ENCODE measurements around the gene HNRNPUL2.

HNRNPUL2 gene

DNA sequence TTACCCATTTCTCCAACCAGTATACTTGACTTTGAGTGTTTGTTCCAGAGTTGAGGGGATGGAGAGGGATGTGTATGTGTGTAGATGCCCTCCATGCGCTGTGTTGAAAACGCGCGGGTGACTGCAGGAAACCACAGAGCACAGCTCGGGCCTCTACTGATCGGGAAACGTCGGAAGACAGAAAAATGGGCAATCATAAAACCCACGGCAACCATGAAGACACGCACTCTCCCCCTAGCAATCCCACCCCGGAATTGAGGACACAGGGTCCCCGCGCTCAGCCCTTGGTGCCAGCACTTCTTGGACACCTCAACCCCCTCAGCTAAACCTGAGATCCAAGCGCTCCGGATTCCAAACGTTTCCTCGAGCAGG, 56.0 kb downstream of the HNRNPUL2 start:
- no peaks in the 10 kb centered on the region for H3K36me3 ChIP-seq (ENCODE audit: control insufficient read depth, insufficient read depth, low read length)
- H3K4me1 ChIP-seq: peaks cover 2% of the 10 kb centered on the region
- no peaks in the 10 kb centered on the region for H3K9me3 ChIP-seq (ENCODE audit: control insufficient read depth, low read length)
- peak overlapping the region; percentile 60 for H3K4me2 ChIP-seq (ENCODE audit: low read length)
- TF ChIP-seq, protein P1, sequence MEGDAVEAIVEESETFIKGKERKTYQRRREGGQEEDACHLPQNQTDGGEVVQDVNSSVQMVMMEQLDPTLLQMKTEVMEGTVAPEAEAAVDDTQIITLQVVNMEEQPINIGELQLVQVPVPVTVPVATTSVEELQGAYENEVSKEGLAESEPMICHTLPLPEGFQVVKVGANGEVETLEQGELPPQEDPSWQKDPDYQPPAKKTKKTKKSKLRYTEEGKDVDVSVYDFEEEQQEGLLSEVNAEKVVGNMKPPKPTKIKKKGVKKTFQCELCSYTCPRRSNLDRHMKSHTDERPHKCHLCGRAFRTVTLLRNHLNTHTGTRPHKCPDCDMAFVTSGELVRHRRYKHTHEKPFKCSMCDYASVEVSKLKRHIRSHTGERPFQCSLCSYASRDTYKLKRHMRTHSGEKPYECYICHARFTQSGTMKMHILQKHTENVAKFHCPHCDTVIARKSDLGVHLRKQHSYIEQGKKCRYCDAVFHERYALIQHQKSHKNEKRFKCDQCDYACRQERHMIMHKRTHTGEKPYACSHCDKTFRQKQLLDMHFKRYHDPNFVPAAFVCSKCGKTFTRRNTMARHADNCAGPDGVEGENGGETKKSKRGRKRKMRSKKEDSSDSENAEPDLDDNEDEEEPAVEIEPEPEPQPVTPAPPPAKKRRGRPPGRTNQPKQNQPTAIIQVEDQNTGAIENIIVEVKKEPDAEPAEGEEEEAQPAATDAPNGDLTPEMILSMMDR (IDR thresholded peaks at IDR 0.05): no peak
- peak overlapping the region; percentile 81 for H2AFZ ChIP-seq
- no peaks in the 10 kb centered on the region for H3K79me2 ChIP-seq
- no peaks in the 10 kb centered on the region for H3K27me3 ChIP-seq (ENCODE audit: control insufficient read depth, insufficient read depth, low read length)
- H3K27ac ChIP-seq: peak overlapping the region; percentile 75
- peak overlapping the region; percentile 73 for H3K4me3 ChIP-seq (ENCODE audit: low read depth, low read length)
- H3K9ac ChIP-seq: no peak overlapping the region

DNA sequence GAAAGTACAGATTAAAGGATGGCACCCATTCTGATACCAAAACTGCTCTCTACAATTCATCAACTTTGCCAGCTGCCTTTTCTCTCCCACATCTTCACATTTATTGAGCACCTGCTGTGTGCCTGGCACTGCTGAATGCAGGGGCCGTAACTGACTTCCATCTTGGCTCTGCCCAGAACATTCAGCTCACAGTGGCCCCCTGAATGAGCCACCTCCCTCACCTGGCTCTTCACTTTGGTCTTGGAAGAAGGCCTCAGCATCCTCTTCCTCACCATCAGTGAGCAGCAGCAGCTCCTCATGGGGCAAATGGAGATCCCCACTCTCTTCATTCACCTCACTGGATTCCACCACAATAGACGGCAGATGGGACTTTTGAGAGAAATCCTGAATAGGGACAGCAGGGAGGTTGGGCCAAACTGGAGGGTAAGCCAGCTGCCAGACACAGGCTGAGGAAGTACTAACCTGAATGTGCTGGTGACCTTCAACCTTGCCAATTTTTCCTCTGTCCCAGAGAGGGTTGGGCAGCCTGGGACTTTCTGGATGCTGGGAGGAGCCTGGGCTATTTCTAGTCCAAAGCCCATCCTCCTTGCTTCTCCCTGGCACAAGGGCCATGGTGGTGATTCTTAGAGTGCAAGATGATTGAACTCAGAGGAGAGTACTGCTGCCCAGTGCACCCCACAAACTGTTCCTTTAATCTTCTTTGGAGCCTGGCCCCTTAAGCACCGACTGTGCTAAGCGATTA, 57.7 kb downstream of the HNRNPUL2 start:
- H3K27ac ChIP-seq: no peak overlapping the region

DNA sequence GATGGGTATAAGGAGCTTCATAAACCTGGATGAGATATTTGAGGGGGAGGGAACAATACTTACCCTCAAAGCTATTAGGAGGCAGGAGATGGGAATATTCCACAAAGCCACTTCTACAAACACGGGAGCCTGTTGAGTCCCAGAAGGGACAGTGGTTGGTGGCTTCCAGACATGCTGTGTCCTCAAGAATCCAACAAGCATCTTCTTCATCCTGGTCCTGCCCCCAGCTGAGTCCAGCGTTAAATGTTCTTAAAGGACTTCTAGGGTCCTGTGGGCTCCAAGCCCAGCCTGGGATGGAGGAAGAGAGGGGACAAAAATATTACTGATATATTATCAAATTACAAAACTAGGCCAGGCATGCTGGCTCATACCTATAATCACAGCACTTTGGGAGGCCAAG, 59.8 kb downstream of the HNRNPUL2 start:
- TF ChIP-seq, protein P1 (IDR thresholded peaks at IDR 0.05): no peak
- no peaks in the 10 kb centered on the region for H3K36me3 ChIP-seq (ENCODE audit: control insufficient read depth, insufficient read depth, low read length)
- no peak overlapping the region for H2AFZ ChIP-seq
- no peaks in the 10 kb centered on the region for H3K27me3 ChIP-seq (ENCODE audit: control insufficient read depth, insufficient read depth, low read length)
- peaks cover 2% of the 10 kb centered on the region for H3K4me1 ChIP-seq
- H3K4me3 ChIP-seq (ENCODE audit: low read depth, low read length): no peak overlapping the region
- H3K79me2 ChIP-seq: no peaks in the 10 kb centered on the region
- no peak overlapping the region for H3K9ac ChIP-seq
- no peak overlapping the region for H3K4me2 ChIP-seq (ENCODE audit: low read length)
- H3K27ac ChIP-seq: no peak overlapping the region
- no peaks in the 10 kb centered on the region for H3K9me3 ChIP-seq (ENCODE audit: control insufficient read depth, low read length)

More for the DNA sequence above, 57.7 kb downstream of the HNRNPUL2 start:
- Histone ChIP-seq H3K9ac (no peak overlapping the region), H3K4me3 (ENCODE audit: low read depth, low read length) (no peak overlapping the region), H2AFZ (no peak overlapping the region), H3K4me2 (ENCODE audit: low read length) (no peak overlapping the region), H3K9me3 (ENCODE audit: control insufficient read depth, low read length) (no peaks in the 10 kb centered on the region), H3K36me3 (ENCODE audit: control insufficient read depth, insufficient read depth, low read length) (no peaks in the 10 kb centered on the region), H3K79me2 (no peaks in the 10 kb centered on the region), H3K27me3 (ENCODE audit: control insufficient read depth, insufficient read depth, low read length) (no peaks in the 10 kb centered on the region), H3K4me1 (peaks cover 2% of the 10 kb centered on the region)
- TF ChIP-seq, protein P1 (IDR thresholded peaks at IDR 0.05): no peak

DNA sequence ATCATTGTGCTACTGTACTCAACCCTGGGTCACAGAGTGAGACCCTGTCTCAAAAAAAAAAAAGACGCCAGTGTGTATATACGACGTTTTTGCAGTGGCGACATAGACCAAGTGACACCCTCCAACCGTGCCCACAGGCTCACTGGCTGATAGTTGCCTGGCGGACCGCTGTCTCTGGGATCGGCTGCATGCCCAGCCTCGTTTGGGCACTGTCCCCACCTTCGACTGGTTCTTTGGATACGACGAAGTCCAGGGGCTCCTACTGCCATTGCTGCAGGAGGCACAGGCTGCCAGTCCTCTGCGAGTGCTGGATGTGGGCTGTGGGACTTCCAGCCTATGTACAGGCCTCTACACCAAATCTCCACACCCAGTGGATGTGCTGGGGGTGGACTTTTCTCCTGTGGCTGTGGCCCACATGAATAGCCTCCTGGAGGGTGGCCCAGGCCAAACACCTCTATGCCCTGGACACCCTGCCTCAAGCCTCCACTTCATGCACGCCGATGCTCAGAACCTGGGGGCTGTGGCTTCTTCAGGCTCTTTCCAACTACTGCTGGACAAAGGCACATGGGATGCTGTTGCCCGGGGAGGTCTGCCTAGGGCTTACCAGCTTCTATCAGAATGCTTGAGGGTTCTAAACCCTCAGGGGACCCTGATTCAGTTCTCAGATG, 60.9 kb downstream of the HNRNPUL2 start:
- no peak overlapping the region for H3K9ac ChIP-seq
- peak overlapping the region; percentile 75 for H3K4me3 ChIP-seq (ENCODE audit: low read depth, low read length)
- H2AFZ ChIP-seq: no peak overlapping the region
- H3K4me2 ChIP-seq (ENCODE audit: low read length): peak overlapping the region; percentile 86
- H3K27ac ChIP-seq: no peak overlapping the region
- TF ChIP-seq, protein P1 (IDR thresholded peaks at IDR 0.05): no peak
- H3K27me3 ChIP-seq (ENCODE audit: control insufficient read depth, insufficient read depth, low read length): no peaks in the 10 kb centered on the region
- H3K79me2 ChIP-seq: no peaks in the 10 kb centered on the region
- peaks cover 2% of the 10 kb centered on the region for H3K4me1 ChIP-seq
- H3K36me3 ChIP-seq (ENCODE audit: control insufficient read depth, insufficient read depth, low read length): no peaks in the 10 kb centered on the region
- H3K9me3 ChIP-seq (ENCODE audit: control insufficient read depth, low read length): no peaks in the 10 kb centered on the region

Measured in parathyroid adenoma (tissue), 2 donors.